MM.1S (cell line): ENCODE data around the gene PFN3.

Source experiments
- DNase-seq: peaks from one replicate; pipeline ENCODE4 v3.0.0-alpha.2; 2015
- H2AFZ ChIP-seq: fragments of 300-600 bp; sonication (generic); 2 replicates; pipeline ENCODE4 v1.6.0; 2016; ENCODE audit warnings: antibody characterized with exemption, low read length
- H3F3A ChIP-seq: fragments of 300-600 bp; sonication (generic); 2 replicates; pipeline ENCODE4 v1.6.1; 2016; ENCODE audit warnings: mild to moderate bottlenecking, antibody characterized with exemption, low read length, moderate library complexity, mixed read lengths; ENCODE audit not compliant: insufficient read depth
- H3K27ac ChIP-seq: fragments of 300-600 bp; sonication (generic); 2 replicates; pipeline ENCODE4 v1.5.1; 2016; ENCODE audit warnings: mild to moderate bottlenecking, low read length
- H3K27me3 ChIP-seq: fragments of 300-600 bp; sonication (generic); replicated peaks from 2 replicates; pipeline ENCODE4 v1.6.0; 2016; ENCODE audit warnings: low read length; ENCODE audit not compliant: insufficient read depth
- H3K36me3 ChIP-seq: fragments of 300-600 bp; sonication (generic); replicated peaks from 2 replicates; pipeline ENCODE4 v1.6.1; 2016; ENCODE audit warnings: mild to moderate bottlenecking, low read length, mixed read lengths; ENCODE audit not compliant: insufficient read depth
- H3K4me1 ChIP-seq: fragments of 300-600 bp; sonication (generic); 2 replicates; pipeline ENCODE4 v1.6.1; 2016; ENCODE audit warnings: low read length, mixed read lengths
- H3K4me2 ChIP-seq: fragments of 300-600 bp; sonication (generic); 2 replicates; pipeline ENCODE4 v1.6.0; 2016; ENCODE audit warnings: low read depth, low read length
- H3K4me3 ChIP-seq: fragments of 300-600 bp; sonication (generic); 2 replicates; pipeline ENCODE4 v1.5.1; 2016; ENCODE audit warnings: low read length, mixed read lengths
- H3K79me2 ChIP-seq: fragments of 300-600 bp; sonication (generic); 2 replicates; pipeline ENCODE4 v1.6.1; 2016; ENCODE audit warnings: mixed run types, low read length, mixed read lengths
- H3K9ac ChIP-seq: fragments of 300-600 bp; sonication (generic); 2 replicates; pipeline ENCODE4 v1.6.1; 2016; ENCODE audit warnings: low read length, mixed read lengths
- H3K9me2 ChIP-seq: fragments of 300-600 bp; sonication (generic); replicated peaks from 2 replicates; pipeline ENCODE4 v1.6.1; 2016; ENCODE audit warnings: mild to moderate bottlenecking, low read length, mixed read lengths; ENCODE audit not compliant: insufficient read depth
- H3K9me3 ChIP-seq: fragments of 300-600 bp; sonication (generic); replicated peaks from 2 replicates; pipeline ENCODE4 v1.6.1; 2016; ENCODE audit warnings: mild to moderate bottlenecking, low read length, mixed read lengths; ENCODE audit not compliant: insufficient read depth
- H4K20me1 ChIP-seq: fragments of 300-600 bp; sonication (generic); 2 replicates; pipeline ENCODE4 v1.6.1; 2016; ENCODE audit warnings: mild to moderate bottlenecking, low read length, moderate library complexity, mixed read lengths; ENCODE audit not compliant: insufficient read depth
- CTCF ChIP-seq: fragments of 300-600 bp; sonication (generic); IDR thresholded peaks from 2 replicates; pipeline ENCODE4 v1.5.1; 2016; ENCODE audit warnings: antibody characterized with exemption, low read length, mixed read lengths
- EZH2 ChIP-seq: fragments of 300-600 bp; sonication (generic); optimal IDR thresholded peaks from 2 replicates; pipeline ENCODE3; 2017; ENCODE audit warnings: low read depth, mild to moderate bottlenecking, antibody characterized with exemption, low read length, mixed read lengths
- EZH2phosphoT487 ChIP-seq: fragments of 300-600 bp; sonication (generic); IDR thresholded peaks from 2 replicates; pipeline ENCODE4 v1.6.1; 2018; ENCODE audit warnings: antibody characterized with exemption, low read length

The PFN3 gene

GRCh38 chr5:177404641-177405179 is 4.2 kb upstream of the PFN3 start:
- Histone ChIP-seq H3K9me2 (no peaks in the 10 kb centered on the region), H3K27me3 (peaks cover 23% of the 10 kb centered on the region), H3K36me3 (no peaks in the 10 kb centered on the region), H2AFZ (peak overlapping the region; percentile 96), H3K4me1 (peaks cover 17% of the 10 kb centered on the region), H3K9me3 (no peaks in the 10 kb centered on the region), H4K20me1 (no peaks in the 10 kb centered on the region), H3K79me2 (no peaks in the 10 kb centered on the region), H3K4me2 (peak overlapping the region; percentile 100), H3F3A (peaks cover 9% of the 10 kb centered on the region; the same call in 1 of the 2 replicates), H3K9ac (peak overlapping the region; percentile 82), H3K27ac (peak overlapping the region; percentile 48; the same call in 1 of the 2 replicates), H3K4me3 (peak overlapping the region; percentile 78)
- TF ChIP-seq EZH2phosphoT487 (no peak), EZH2 (no peak), CTCF (no peak)
- no peak for DNase-seq

GRCh38 chr5:177403792-177404640 is 3.6 kb upstream of the PFN3 start:
- H4K20me1 ChIP-seq, result no peaks in the 10 kb centered on the region
- no peak for TF ChIP-seq EZH2
- TF ChIP-seq EZH2phosphoT487, result no peak
- peak; percentile 79 for TF ChIP-seq CTCF
- no peaks in the 10 kb centered on the region for H3K9me3 ChIP-seq
- DNase-seq, result peak; percentile 85
- H3F3A ChIP-seq, result peaks cover 9% of the 10 kb centered on the region; the same call in 1 of the 2 replicates
- no peaks in the 10 kb centered on the region for H3K36me3 ChIP-seq
- H3K9ac ChIP-seq, result peak overlapping the region; percentile 82
- H2AFZ ChIP-seq, result peak overlapping the region; percentile 96
- peak overlapping the region; percentile 78 for H3K4me3 ChIP-seq
- H3K4me1 ChIP-seq, result peaks cover 17% of the 10 kb centered on the region
- H3K9me2 ChIP-seq, result no peaks in the 10 kb centered on the region
- H3K4me2 ChIP-seq, result peak overlapping the region; percentile 100
- no peaks in the 10 kb centered on the region for H3K79me2 ChIP-seq
- peak overlapping the region; percentile 48; the same call in 1 of the 2 replicates for H3K27ac ChIP-seq
- peaks cover 23% of the 10 kb centered on the region for H3K27me3 ChIP-seq

GRCh38 chr5:177403102-177403791 is 2.8 kb upstream of the PFN3 start:
- no peaks in the 10 kb centered on the region for H3K36me3 ChIP-seq
- no peaks in the 10 kb centered on the region for H4K20me1 ChIP-seq
- no peaks in the 10 kb centered on the region for H3K9me3 ChIP-seq
- peak; percentile 37 for DNase-seq
- peak overlapping the region; percentile 82 for H3K9ac ChIP-seq
- peak overlapping the region; percentile 96 for H2AFZ ChIP-seq
- H3K27ac ChIP-seq, result peak overlapping the region; percentile 48; the same call in 1 of the 2 replicates
- H3K4me1 ChIP-seq, result peaks cover 17% of the 10 kb centered on the region
- H3K27me3 ChIP-seq, result peaks cover 26% of the 10 kb centered on the region
- H3K79me2 ChIP-seq, result no peaks in the 10 kb centered on the region
- H3K4me2 ChIP-seq, result peak overlapping the region; percentile 100
- H3F3A ChIP-seq, result peaks cover 9% of the 10 kb centered on the region; the same call in 1 of the 2 replicates
- TF ChIP-seq CTCF (no peak), EZH2phosphoT487 (no peak), EZH2 (no peak)
- no peaks in the 10 kb centered on the region for H3K9me2 ChIP-seq
- H3K4me3 ChIP-seq, result peak overlapping the region; percentile 78
